ENCODE data around the gene MYO7B.

DNA sequence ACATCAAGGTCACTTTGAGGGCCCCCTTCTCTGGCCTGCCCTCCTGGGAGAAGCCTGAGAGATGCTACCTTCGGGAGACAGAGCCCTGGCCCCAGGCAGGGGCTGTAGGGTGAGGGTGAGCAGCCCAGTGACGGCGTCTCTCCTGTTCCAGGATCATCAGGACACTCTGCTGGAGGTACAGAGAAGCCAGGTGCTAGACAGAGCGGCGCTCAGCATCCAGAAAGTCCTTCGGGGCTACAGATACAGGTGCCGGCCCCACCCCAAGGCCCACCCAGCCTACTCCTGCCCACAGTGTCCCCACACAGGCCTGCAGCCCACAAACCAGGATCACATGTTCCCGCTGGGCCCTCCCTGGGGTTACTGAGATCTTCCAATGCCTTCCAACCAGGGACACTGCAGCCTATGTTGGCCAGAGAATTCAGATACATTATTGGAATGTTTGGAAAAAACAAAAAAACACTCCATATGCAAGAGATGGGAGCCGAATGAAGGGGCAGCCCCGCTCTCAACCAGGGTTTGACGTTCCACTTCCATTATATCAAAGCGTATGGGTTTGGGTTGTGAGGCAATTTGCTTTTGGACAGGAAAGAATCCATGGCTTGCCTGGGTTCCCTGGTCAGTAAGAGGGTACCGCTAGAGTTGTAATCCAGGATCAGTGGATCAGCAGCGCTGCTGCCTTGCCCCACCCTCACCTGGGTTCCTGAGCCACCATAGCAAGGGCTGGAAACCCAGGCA lies 61.0 kb downstream of the MYO7B start:
- TF ChIP-seq EZH2phosphoT487 (IDR thresholded peaks at IDR 0.05; ENCODE audit: low read depth, severe bottlenecking, unreplicated experiment) (no peak), CTCF (IDR thresholded peaks at IDR 0.05; ENCODE audit: poor library complexity) (no peak), EZH2 (IDR thresholded peaks at IDR 0.05; ENCODE audit: borderline replicate concordance) (no peak)

Measured in hepatocyte (in vitro differentiated cells).